Glomerular visceral epithelial cell (primary cell): ENCODE measurements around the gene TNFRSF19.

Experiments used
- DNase-seq: peaks from one replicate; pipeline ENCODE4 v3.0.0-alpha.2; 2016; ENCODE audit errors: extremely low spot score

Gene TNFRSF19

GRCh38 chr13:23605831-23606230, 35.6 kb downstream of the TNFRSF19 start:
- no peak for DNase-seq

- DNase-seq, result no peak
Observed at GRCh38 chr13:23608138-23608537, 37.9 kb downstream of the TNFRSF19 start.

- no peak for DNase-seq
Observed at GRCh38 chr13:23608701-23609413, 38.6 kb downstream of the TNFRSF19 start.

- DNase-seq, result no peak
Observed at GRCh38 chr13:23609414-23609760, 39.2 kb downstream of the TNFRSF19 start.

- DNase-seq, result no peak
Observed at GRCh38 chr13:23609874-23610576, 39.8 kb downstream of the TNFRSF19 start.

GRCh38 chr13:23610966-23611491, 40.8 kb downstream of the TNFRSF19 start:
- no peak for DNase-seq

GRCh38 chr13:23612182-23612581, 42.0 kb downstream of the TNFRSF19 start:
- DNase-seq, result no peak

- no peak for DNase-seq
Observed at GRCh38 chr13:23612731-23613130, 42.5 kb downstream of the TNFRSF19 start.

GRCh38 chr13:23613596-23613995, 43.4 kb downstream of the TNFRSF19 start:
- no peak for DNase-seq

GRCh38 chr13:23615395-23616081, 45.3 kb downstream of the TNFRSF19 start:
- DNase-seq, result peak; percentile 95

GRCh38 chr13:23616228-23616627, 46.0 kb downstream of the TNFRSF19 start:
- no peak for DNase-seq

- DNase-seq, result peak; percentile 92
Observed at GRCh38 chr13:23617551-23618024, 47.4 kb downstream of the TNFRSF19 start.

GRCh38 chr13:23618341-23618740, 48.1 kb downstream of the TNFRSF19 start:
- peak; percentile 94 for DNase-seq

GRCh38 chr13:23619068-23619855, 49.0 kb downstream of the TNFRSF19 start:
- no peak for DNase-seq

GRCh38 chr13:23620211-23620610, 50.0 kb downstream of the TNFRSF19 start:
- DNase-seq, result no peak

GRCh38 chr13:23620613-23621315, 50.6 kb downstream of the TNFRSF19 start:
- DNase-seq, result no peak

- DNase-seq, result peak; percentile 94
Observed at GRCh38 chr13:23621316-23621645, 51.1 kb downstream of the TNFRSF19 start.

- DNase-seq, result no peak
Observed at GRCh38 chr13:23622985-23623384, 52.8 kb downstream of the TNFRSF19 start.

- DNase-seq, result no peak
Observed at GRCh38 chr13:23623394-23623793, 53.2 kb downstream of the TNFRSF19 start.

- DNase-seq, result no peak
Observed at GRCh38 chr13:23626700-23627099, 56.5 kb downstream of the TNFRSF19 start.

GRCh38 chr13:23627410-23627809, 57.2 kb downstream of the TNFRSF19 start:
- DNase-seq, result no peak
